ENCODE results near the gene ISM1. TPM values are rescaled to one million over a fixed set of nuclear protein-coding genes. Genes with fewer than 3 reads are reported as not detected.
A peak's percentile ranks its signal among the peaks of the same experiment; 100 is the strongest.

The ISM1 gene
- total RNA-seq, 1 experiment from 2014 or later = 0.20 TPM

DNA sequence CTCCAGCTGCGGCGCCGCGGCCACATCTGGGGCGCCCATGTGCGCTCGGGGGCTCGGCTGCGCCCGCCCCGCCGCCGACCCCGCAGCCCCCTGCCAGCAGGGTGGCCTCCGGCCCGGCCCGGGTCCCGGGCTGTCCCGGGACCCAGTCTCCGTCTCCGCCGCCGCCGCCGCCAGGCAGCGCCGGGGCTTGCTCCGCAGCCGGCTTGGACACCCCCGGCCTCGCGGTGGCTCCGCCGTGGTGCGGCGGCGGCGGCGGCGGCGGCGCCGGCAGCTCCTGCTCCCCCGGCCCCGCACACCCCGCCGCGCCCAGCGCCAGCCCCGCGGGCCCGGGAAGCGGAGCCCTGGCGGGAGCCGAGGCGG is 219 bp downstream of the ISM1 start:
- Histone ChIP-seq H3K23ac (ENCODE audit: insufficient read length, low read depth, low read length) (no peak overlapping the region), H3T11ph (ENCODE audit: low read length) (no peak overlapping the region), H3K9ac (ENCODE audit: extremely low read depth, insufficient read length, low read length) (no peak overlapping the region), H4K20me1 (ENCODE audit: control insufficient read depth, insufficient read depth, insufficient read length) (peaks cover 2% of the 10 kb centered on the region), H2BK15ac (ENCODE audit: low read depth, low read length) (no peak overlapping the region), H2AK5ac (ENCODE audit: insufficient read length, low read length) (no peak overlapping the region), H3K23me2 (ENCODE audit: insufficient read length, low read depth, low read length, poor library complexity, severe bottlenecking) (peaks cover 27% of the 10 kb centered on the region), H2BK120ac (ENCODE audit: low read depth, low read length, poor library complexity, severe bottlenecking) (no peak overlapping the region), H3K18ac (ENCODE audit: insufficient read length, low read depth, low read length) (no peak overlapping the region), H3K27me3 (ENCODE audit: insufficient read depth, low read length) (peaks cover 24% of the 10 kb centered on the region), H3K79me1 (ENCODE audit: insufficient read depth, low read depth, low read length, poor library complexity, severe bottlenecking) (no peaks in the 10 kb centered on the region), H3K4ac (ENCODE audit: low read depth, low read length) (no peak overlapping the region), H3K4me1 (ENCODE audit: insufficient read depth, low read length) (no peaks in the 10 kb centered on the region), H3K14ac (ENCODE audit: insufficient read depth, low read length) (no peak overlapping the region), H4K5ac (ENCODE audit: insufficient read length, low read depth, low read length) (no peak overlapping the region), H4K91ac (ENCODE audit: insufficient read length, low read depth, low read length) (no peak overlapping the region), H3K9me3 (ENCODE audit: control insufficient read depth, low read depth, low read length) (no peaks in the 10 kb centered on the region), H4K8ac (replicated peaks; ENCODE audit: insufficient read length, low read depth, low read length) (no peak overlapping the region), H3K56ac (ENCODE audit: insufficient read length, low read depth, low read length) (no peak overlapping the region), H3K4me2 (ENCODE audit: insufficient read depth, insufficient read length, low read length) (peak overlapping the region; percentile 99), H2AFZ (ENCODE audit: low read length) (no peak overlapping the region), H2BK20ac (ENCODE audit: low read depth, low read length, poor library complexity, severe bottlenecking) (no peak overlapping the region), H2BK5ac (ENCODE audit: insufficient read length, low read length) (no peak overlapping the region), H2BK12ac (ENCODE audit: insufficient read length, low read depth, low read length) (no peak overlapping the region), H3K79me2 (ENCODE audit: insufficient read depth, low read length) (no peaks in the 10 kb centered on the region), H3K27ac (ENCODE audit: insufficient read length, low read depth, low read length) (no peak overlapping the region)
- no CpG with 5 or more reads among the region's 56 CpGs for WGBS (ENCODE audit: extremely low coverage, insufficient read length, low lambda C conversion rate)
- TF ChIP-seq, protein P1, sequence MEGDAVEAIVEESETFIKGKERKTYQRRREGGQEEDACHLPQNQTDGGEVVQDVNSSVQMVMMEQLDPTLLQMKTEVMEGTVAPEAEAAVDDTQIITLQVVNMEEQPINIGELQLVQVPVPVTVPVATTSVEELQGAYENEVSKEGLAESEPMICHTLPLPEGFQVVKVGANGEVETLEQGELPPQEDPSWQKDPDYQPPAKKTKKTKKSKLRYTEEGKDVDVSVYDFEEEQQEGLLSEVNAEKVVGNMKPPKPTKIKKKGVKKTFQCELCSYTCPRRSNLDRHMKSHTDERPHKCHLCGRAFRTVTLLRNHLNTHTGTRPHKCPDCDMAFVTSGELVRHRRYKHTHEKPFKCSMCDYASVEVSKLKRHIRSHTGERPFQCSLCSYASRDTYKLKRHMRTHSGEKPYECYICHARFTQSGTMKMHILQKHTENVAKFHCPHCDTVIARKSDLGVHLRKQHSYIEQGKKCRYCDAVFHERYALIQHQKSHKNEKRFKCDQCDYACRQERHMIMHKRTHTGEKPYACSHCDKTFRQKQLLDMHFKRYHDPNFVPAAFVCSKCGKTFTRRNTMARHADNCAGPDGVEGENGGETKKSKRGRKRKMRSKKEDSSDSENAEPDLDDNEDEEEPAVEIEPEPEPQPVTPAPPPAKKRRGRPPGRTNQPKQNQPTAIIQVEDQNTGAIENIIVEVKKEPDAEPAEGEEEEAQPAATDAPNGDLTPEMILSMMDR (conservative IDR thresholded peaks at IDR 0.05) = no peak
- no peak for DNase-seq
- Mint-ChIP-seq H3K9me3 (no peaks in the 10 kb centered on the region), H3K27ac (no peak overlapping the region), H3K4me1 (peaks cover 16 to 17% of the 10 kb centered on the region in 2 experiments), H3K36me3 (ENCODE audit: insufficient read depth in 1 of 3, low read depth in 3 of 3) (no peaks in the 10 kb centered on the region; a peak in 1 of 7 replicates), H3K4me3 (no peak overlapping the region; a peak in 1 of 5 replicates), H3K27me3 (ENCODE audit: low read depth) (peaks cover 83% of the 10 kb centered on the region)

All from H9 (cell line).